ENCODE data around the gene PRCD.

PRCD gene

GRCh38 chr17:76575570-76575969 lies 35.7 kb downstream of the PRCD start:
- TF ChIP-seq ESRRG (CRISPR knock-in tag; IDR thresholded peaks at IDR 0.05) (no peak), GLIS3 (CRISPR knock-in tag; IDR thresholded peaks at IDR 0.05) (no peak), ARNTL (CRISPR knock-in tag; IDR thresholded peaks at IDR 0.05; ENCODE audit: borderline replicate concordance, low read depth) (no peak), POU6F1 (CRISPR knock-in tag; IDR thresholded peaks at IDR 0.05; ENCODE audit: borderline replicate concordance, low read depth) (no peak), ZFP30 (CRISPR knock-in tag; IDR thresholded peaks at IDR 0.05) (no peak), ZNF70 (CRISPR knock-in tag; IDR thresholded peaks at IDR 0.05) (no peak)
- no peak for ATAC-seq

GRCh38 chr17:76576189-76576588 lies 36.3 kb downstream of the PRCD start:
- no peak for ATAC-seq
- TF ChIP-seq CSDC2 (CRISPR knock-in tag; IDR thresholded peaks at IDR 0.05) (no peak), RARB (CRISPR knock-in tag; IDR thresholded peaks at IDR 0.05) (no peak), ZNF70 (CRISPR knock-in tag; IDR thresholded peaks at IDR 0.05) (no peak), TCF4 (CRISPR knock-in tag; IDR thresholded peaks at IDR 0.05; ENCODE audit: borderline replicate concordance) (no peak), CSRNP3 (CRISPR knock-in tag; IDR thresholded peaks at IDR 0.05) (no peak), PATZ1 (CRISPR knock-in tag; IDR thresholded peaks at IDR 0.05; ENCODE audit: borderline replicate concordance) (no peak), ESRRG (CRISPR knock-in tag; IDR thresholded peaks at IDR 0.05) (no peak), ARNTL (CRISPR knock-in tag; IDR thresholded peaks at IDR 0.05; ENCODE audit: borderline replicate concordance, low read depth) (no peak), PPARA (CRISPR knock-in tag; IDR thresholded peaks at IDR 0.05; ENCODE audit: borderline replicate concordance) (no peak), OSR1 (CRISPR knock-in tag; IDR thresholded peaks at IDR 0.05) (no peak), BACH2 (CRISPR knock-in tag; IDR thresholded peaks at IDR 0.05; ENCODE audit: borderline replicate concordance) (no peak), CREB5 (CRISPR knock-in tag; IDR thresholded peaks at IDR 0.05; ENCODE audit: low read depth) (no peak), TOX (CRISPR knock-in tag; IDR thresholded peaks at IDR 0.05; ENCODE audit: borderline replicate concordance) (no peak), POU6F1 (CRISPR knock-in tag; IDR thresholded peaks at IDR 0.05; ENCODE audit: borderline replicate concordance, low read depth) (no peak), SNAI2 (CRISPR knock-in tag; IDR thresholded peaks at IDR 0.05) (no peak), ZNF8 (CRISPR knock-in tag; IDR thresholded peaks at IDR 0.05) (no peak), ZNF565 (CRISPR knock-in tag; conservative IDR thresholded peaks at IDR 0.05; ENCODE audit: low read depth) (no peak), ISL1 (CRISPR knock-in tag; IDR thresholded peaks at IDR 0.05) (no peak), ZC3H10 (CRISPR knock-in tag; IDR thresholded peaks at IDR 0.05) (no peak)

GRCh38 chr17:76577876-76578275 lies 38.0 kb downstream of the PRCD start:
- ATAC-seq = no peak
- TF ChIP-seq ISL1 (CRISPR knock-in tag; IDR thresholded peaks at IDR 0.05) (no peak), RARB (CRISPR knock-in tag; IDR thresholded peaks at IDR 0.05) (no peak)

GRCh38 chr17:76578376-76578775 lies 38.5 kb downstream of the PRCD start:
- TF ChIP-seq PPARA (CRISPR knock-in tag; IDR thresholded peaks at IDR 0.05; ENCODE audit: borderline replicate concordance) (no peak), ISL1 (CRISPR knock-in tag; IDR thresholded peaks at IDR 0.05) (no peak), ESRRG (CRISPR knock-in tag; IDR thresholded peaks at IDR 0.05) (no peak), ZC3H10 (CRISPR knock-in tag; IDR thresholded peaks at IDR 0.05) (no peak), PATZ1 (CRISPR knock-in tag; IDR thresholded peaks at IDR 0.05; ENCODE audit: borderline replicate concordance) (no peak), TCF4 (CRISPR knock-in tag; IDR thresholded peaks at IDR 0.05; ENCODE audit: borderline replicate concordance) (no peak), ARNTL (CRISPR knock-in tag; IDR thresholded peaks at IDR 0.05; ENCODE audit: borderline replicate concordance, low read depth) (no peak), GLIS3 (CRISPR knock-in tag; IDR thresholded peaks at IDR 0.05) (no peak), ZNF565 (CRISPR knock-in tag; conservative IDR thresholded peaks at IDR 0.05; ENCODE audit: low read depth) (no peak), BACH2 (CRISPR knock-in tag; IDR thresholded peaks at IDR 0.05; ENCODE audit: borderline replicate concordance) (no peak), CREB5 (CRISPR knock-in tag; IDR thresholded peaks at IDR 0.05; ENCODE audit: low read depth) (no peak)
- no peak for ATAC-seq
